Calu3 (cell line): Measurements from ENCODE around the gene PDIA5. TPM values are rescaled to one million over a fixed set of nuclear protein-coding genes. Genes with fewer than 3 reads are reported as not detected.

Experiments used
- BruUV-seq: library from RNA; stranded (reverse); fragments of 400-500 nt; replicated peaks from 2 replicates; lab custom pipeline; 2021; lab: Mats Ljungman, UMichigan
- CTCF ChIA-PET: fragments of 300-600 bp; sonication (Branson Sonifier 250); formaldehyde crosslinking; loops from one replicate; lab custom pipeline; 2022; ENCODE audit warnings: antibody characterized with exemption; lab: Charles Lee
- DNase-seq: peaks from one replicate; pipeline ENCODE4 v3.0.0; 2022
- H3K27ac Mint-ChIP-seq: one replicate; pipeline ENCODE4 v1.8.0; 2022; ENCODE audit warnings: mixed read lengths; ENCODE audit not compliant: unreplicated experiment
- H3K27me3 Mint-ChIP-seq: one replicate; pipeline ENCODE4 v1.8.0; 2022; ENCODE audit warnings: mixed read lengths; ENCODE audit not compliant: unreplicated experiment
- H3K36me3 Mint-ChIP-seq: one replicate; pipeline ENCODE4 v1.8.0; 2022; ENCODE audit warnings: mild to moderate bottlenecking, moderate library complexity, mixed read lengths; ENCODE audit not compliant: insufficient read depth, unreplicated experiment
- H3K4me1 Mint-ChIP-seq: one replicate; pipeline ENCODE4 v1.8.0; 2022; ENCODE audit warnings: mild to moderate bottlenecking, low read depth, mixed read lengths; ENCODE audit not compliant: unreplicated experiment
- H3K4me3 Mint-ChIP-seq: one replicate; pipeline ENCODE4 v1.8.0; 2022; ENCODE audit warnings: mild to moderate bottlenecking, low read depth, moderate library complexity, mixed read lengths; ENCODE audit not compliant: unreplicated experiment
- H3K9me3 Mint-ChIP-seq: one replicate; pipeline ENCODE4 v1.8.0; 2022; ENCODE audit warnings: low read depth, mixed read lengths; ENCODE audit not compliant: unreplicated experiment
- intact Hi-C: fragments of 100-400 bp; cut with micrococcal nuclease; formaldehyde crosslinking; loops from one replicate; pipeline ENCODE4 v1.10.0; 2022; ENCODE audit not compliant: unreplicated experiment
- total RNA-seq: library from RNA; stranded (reverse); gene quantifications from 2 replicates; pipeline ENCODE4 v1.2.3, GENCODE V29; 2022
- TF ChIP-seq, protein P1 (sequence below): fragments of 200-600 bp; IDR thresholded peaks from one replicate; pipeline ENCODE4 v1.8.0; 2022; ENCODE audit warnings: antibody characterized with exemption; ENCODE audit not compliant: unreplicated experiment

The PDIA5 gene
- total RNA-seq, 1 experiment from 2014 or later, result 31.6 TPM

DNA sequence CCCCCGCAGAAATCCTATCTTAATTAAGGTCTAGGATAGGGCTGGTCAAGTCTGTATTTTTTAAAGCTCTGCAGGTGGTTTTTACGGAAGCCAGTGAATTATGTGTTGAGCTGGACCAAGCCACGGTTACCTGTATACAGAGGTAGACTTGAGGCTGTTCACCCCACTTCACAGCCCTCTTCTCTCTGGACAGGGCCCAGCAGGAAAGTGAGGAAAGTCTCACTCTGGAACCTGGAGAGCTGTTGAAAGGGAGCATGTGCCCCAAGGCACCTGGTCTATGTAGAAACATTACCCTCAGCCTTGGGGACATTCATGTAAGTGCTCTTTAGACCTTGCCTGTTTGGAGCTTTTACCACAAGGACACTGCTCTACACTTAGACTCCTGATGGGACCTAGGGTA, 46.1 kb upstream of the PDIA5 start:
- Mint-ChIP-seq H3K27ac (no peak overlapping the region), H3K36me3 (no peaks in the 10 kb centered on the region), H3K4me1 (no peaks in the 10 kb centered on the region), H3K9me3 (no peaks in the 10 kb centered on the region), H3K27me3 (peaks cover 81% of the 10 kb centered on the region), H3K4me3 (no peak overlapping the region)
- intact Hi-C loops, result no loop called here
- TF ChIP-seq, protein P1, sequence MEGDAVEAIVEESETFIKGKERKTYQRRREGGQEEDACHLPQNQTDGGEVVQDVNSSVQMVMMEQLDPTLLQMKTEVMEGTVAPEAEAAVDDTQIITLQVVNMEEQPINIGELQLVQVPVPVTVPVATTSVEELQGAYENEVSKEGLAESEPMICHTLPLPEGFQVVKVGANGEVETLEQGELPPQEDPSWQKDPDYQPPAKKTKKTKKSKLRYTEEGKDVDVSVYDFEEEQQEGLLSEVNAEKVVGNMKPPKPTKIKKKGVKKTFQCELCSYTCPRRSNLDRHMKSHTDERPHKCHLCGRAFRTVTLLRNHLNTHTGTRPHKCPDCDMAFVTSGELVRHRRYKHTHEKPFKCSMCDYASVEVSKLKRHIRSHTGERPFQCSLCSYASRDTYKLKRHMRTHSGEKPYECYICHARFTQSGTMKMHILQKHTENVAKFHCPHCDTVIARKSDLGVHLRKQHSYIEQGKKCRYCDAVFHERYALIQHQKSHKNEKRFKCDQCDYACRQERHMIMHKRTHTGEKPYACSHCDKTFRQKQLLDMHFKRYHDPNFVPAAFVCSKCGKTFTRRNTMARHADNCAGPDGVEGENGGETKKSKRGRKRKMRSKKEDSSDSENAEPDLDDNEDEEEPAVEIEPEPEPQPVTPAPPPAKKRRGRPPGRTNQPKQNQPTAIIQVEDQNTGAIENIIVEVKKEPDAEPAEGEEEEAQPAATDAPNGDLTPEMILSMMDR, result no peak
- BruUV-seq, result no TSS peak
- no peak for DNase-seq
- CTCF ChIA-PET, result no interaction called here

- H3K36me3 Mint-ChIP-seq, result no peaks in the 10 kb centered on the region
- CTCF ChIA-PET, result no interaction called here
- no peak overlapping the region for H3K27ac Mint-ChIP-seq
- BruUV-seq, result no TSS peak
- TF ChIP-seq, protein P1, result no peak
- no peaks in the 10 kb centered on the region for H3K9me3 Mint-ChIP-seq
- no peak for DNase-seq
- H3K27me3 Mint-ChIP-seq, result peaks cover 85% of the 10 kb centered on the region
- no peak overlapping the region for H3K4me3 Mint-ChIP-seq
- intact Hi-C loops, result no loop called here
- no peaks in the 10 kb centered on the region for H3K4me1 Mint-ChIP-seq
Observed at GRCh38 chr3:123021388-123021787, 45.4 kb upstream of the PDIA5 start.

DNA sequence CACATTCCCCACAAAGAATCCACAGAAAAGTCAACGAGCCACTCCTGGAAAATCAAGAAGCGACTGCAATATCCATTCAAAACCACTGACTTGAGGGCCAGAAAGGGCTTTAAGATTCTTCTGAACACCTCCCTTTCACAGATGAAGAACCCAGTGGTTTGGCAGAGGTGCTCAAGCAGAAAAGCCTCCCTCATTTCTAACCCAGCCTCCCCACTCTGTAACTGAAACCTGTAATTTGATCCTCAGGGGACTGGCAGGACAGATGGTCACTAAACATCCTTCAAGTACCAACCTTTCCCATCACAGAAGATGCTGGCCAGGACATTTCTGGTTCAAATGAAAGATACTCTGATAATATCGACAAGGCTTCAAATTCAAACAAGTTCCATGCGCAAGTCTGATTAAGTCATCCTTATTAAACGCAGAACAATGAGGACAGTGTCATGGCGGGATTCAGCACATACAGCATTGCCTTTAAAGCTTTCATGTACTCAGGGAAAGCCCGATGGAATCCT, 44.8 kb upstream of the PDIA5 start:
- Mint-ChIP-seq H3K27me3 (peaks cover 92% of the 10 kb centered on the region), H3K36me3 (no peaks in the 10 kb centered on the region), H3K27ac (no peak overlapping the region), H3K9me3 (no peaks in the 10 kb centered on the region), H3K4me1 (no peaks in the 10 kb centered on the region), H3K4me3 (no peak overlapping the region)
- CTCF ChIA-PET, result no interaction called here
- no peak for DNase-seq
- intact Hi-C loops, result no loop called here
- TF ChIP-seq, protein P1, result no peak
- BruUV-seq, result no TSS peak

DNA sequence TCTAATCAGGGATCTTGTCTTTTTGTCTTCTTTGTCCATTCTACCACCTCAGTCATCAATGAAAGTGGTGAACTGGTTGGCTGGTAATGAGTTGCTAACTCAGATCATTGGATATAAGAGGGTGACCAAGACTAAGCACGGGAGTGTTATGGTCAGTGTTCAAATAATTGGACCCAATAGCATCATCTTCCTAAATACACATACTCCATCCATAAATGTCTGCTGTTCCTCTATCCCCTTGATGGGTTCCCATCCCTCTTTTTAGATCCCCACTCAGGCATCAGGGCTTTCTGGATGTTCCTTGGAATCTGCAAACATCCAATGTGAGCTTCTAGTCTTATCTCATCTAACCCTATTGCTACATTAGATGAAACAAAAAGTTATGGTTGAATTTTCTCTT, 42.8 kb upstream of the PDIA5 start:
- intact Hi-C loops, result no loop called here
- H3K27me3 Mint-ChIP-seq, result peaks cover 82% of the 10 kb centered on the region
- H3K4me3 Mint-ChIP-seq, result no peak overlapping the region
- no peak overlapping the region for H3K27ac Mint-ChIP-seq
- TF ChIP-seq, protein P1, result no peak
- no peaks in the 10 kb centered on the region for H3K9me3 Mint-ChIP-seq
- CTCF ChIA-PET, result no interaction called here
- no TSS peak for BruUV-seq
- DNase-seq, result no peak
- H3K4me1 Mint-ChIP-seq, result peaks cover 9% of the 10 kb centered on the region
- no peaks in the 10 kb centered on the region for H3K36me3 Mint-ChIP-seq
